ENCODE measurements around the gene RPS6KA2.

The RPS6KA2 gene

GRCh38 chr6:166627033-166627874 lies at the start of gene RPS6KA2:
RPS6KA2 (minus strand) TSS chr6:166627251; CDS start chr6:166627019, 232 bp downstream.
- DNase-seq (ENCODE audit: low read depth in 4 of 4, low spot score in 1 of 4), result peak; percentile 98 to 100 (median 98)

- DNase-seq (ENCODE audit: low read depth in 4 of 4, low spot score in 1 of 4), result no peak
Observed at GRCh38 chr6:166676270-166676860, 49.3 kb upstream of the RPS6KA2 start.

GRCh38 chr6:166675736-166676135 lies 48.7 kb upstream of the RPS6KA2 start:
- DNase-seq (ENCODE audit: low read depth in 4 of 4, low spot score in 1 of 4), result no peak

- DNase-seq (ENCODE audit: low read depth in 4 of 4, low spot score in 1 of 4), result no peak
Observed at GRCh38 chr6:166673309-166673708, 46.3 kb upstream of the RPS6KA2 start.

GRCh38 chr6:166672624-166673206 lies 45.7 kb upstream of the RPS6KA2 start:
- DNase-seq (ENCODE audit: low read depth in 4 of 4, low spot score in 1 of 4), result no peak

- DNase-seq (ENCODE audit: low read depth in 4 of 4, low spot score in 1 of 4), result no peak
Observed at GRCh38 chr6:166672146-166672545, 45.1 kb upstream of the RPS6KA2 start.

- no peak for DNase-seq (ENCODE audit: low read depth in 4 of 4, low spot score in 1 of 4)
Observed at GRCh38 chr6:166671434-166672081, 44.5 kb upstream of the RPS6KA2 start.

- no peak for DNase-seq (ENCODE audit: low read depth in 4 of 4, low spot score in 1 of 4)
Observed at GRCh38 chr6:166670894-166671293, 43.8 kb upstream of the RPS6KA2 start.

- no peak for DNase-seq (ENCODE audit: low read depth in 4 of 4, low spot score in 1 of 4)
Observed at GRCh38 chr6:166670013-166670412, 43.0 kb upstream of the RPS6KA2 start.

GRCh38 chr6:166667796-166668610 lies 41.0 kb upstream of the RPS6KA2 start:
- no peak for DNase-seq (ENCODE audit: low read depth in 4 of 4, low spot score in 1 of 4)

- no peak for DNase-seq (ENCODE audit: low read depth in 4 of 4, low spot score in 1 of 4)
Observed at GRCh38 chr6:166664135-166664534, 37.1 kb upstream of the RPS6KA2 start.

- no peak for DNase-seq (ENCODE audit: low read depth in 4 of 4, low spot score in 1 of 4)
Observed at GRCh38 chr6:166663568-166663967, 36.5 kb upstream of the RPS6KA2 start.

- no peak for DNase-seq (ENCODE audit: low read depth in 4 of 4, low spot score in 1 of 4)
Observed at GRCh38 chr6:166662690-166663089, 35.6 kb upstream of the RPS6KA2 start.

GRCh38 chr6:166661327-166662085 lies 34.5 kb upstream of the RPS6KA2 start:
- DNase-seq (ENCODE audit: low read depth in 4 of 4, low spot score in 1 of 4), result no peak

GRCh38 chr6:166660157-166660688 lies 33.2 kb upstream of the RPS6KA2 start:
- no peak for DNase-seq (ENCODE audit: low read depth in 4 of 4, low spot score in 1 of 4)

GRCh38 chr6:166659581-166659980 lies 32.5 kb upstream of the RPS6KA2 start:
- DNase-seq (ENCODE audit: low read depth in 4 of 4, low spot score in 1 of 4), result no peak

- DNase-seq (ENCODE audit: low read depth in 4 of 4, low spot score in 1 of 4), result no peak
Observed at GRCh38 chr6:166658792-166659150, 31.7 kb upstream of the RPS6KA2 start.

GRCh38 chr6:166658115-166658791 lies 31.2 kb upstream of the RPS6KA2 start:
- DNase-seq (ENCODE audit: low read depth in 4 of 4, low spot score in 1 of 4), result no peak

- no peak for DNase-seq (ENCODE audit: low read depth in 4 of 4, low spot score in 1 of 4)
Observed at GRCh38 chr6:166657531-166657930, 30.5 kb upstream of the RPS6KA2 start.
